Hepatocyte (in vitro differentiated cells): ENCODE results near the gene DACT1. TPM values are rescaled to one million over a fixed set of nuclear protein-coding genes. Genes with fewer than 3 reads are reported as not detected.

Experiments used
- DNase-seq: peaks from one replicate; pipeline ENCODE4 v3.0.0-alpha.2; 2016; ENCODE audit warnings: low spot score
- H2AFZ ChIP-seq: fragments of 200-600 bp; sonication (generic); 2 replicates; pipeline ENCODE4 v1.6.0; 2016; ENCODE audit warnings: antibody characterized with exemption, mild to moderate bottlenecking
- H3K27ac ChIP-seq: fragments of 200-600 bp; sonication (generic); 2 replicates; pipeline ENCODE4 v1.5.1; 2016; ENCODE audit warnings: mild to moderate bottlenecking
- H3K27me3 ChIP-seq: fragments of 200-600 bp; sonication (generic); 2 replicates; pipeline ENCODE4 v1.6.1; 2016
- H3K36me3 ChIP-seq: fragments of 200-600 bp; sonication (generic); replicated peaks from 2 replicates; pipeline ENCODE4 v1.5.1; 2016; ENCODE audit warnings: low read depth; ENCODE audit not compliant: insufficient read depth
- H3K4me1 ChIP-seq: fragments of 200-600 bp; sonication (generic); 2 replicates; pipeline ENCODE4 v1.5.1; 2016; ENCODE audit warnings: mild to moderate bottlenecking, moderate library complexity; ENCODE audit not compliant: insufficient read depth
- H3K4me2 ChIP-seq: fragments of 200-600 bp; sonication (generic); 2 replicates; pipeline ENCODE4 v1.6.0; 2016
- H3K4me3 ChIP-seq: fragments of 200-600 bp; sonication (generic); 2 replicates; pipeline ENCODE4 v1.5.1; 2016; ENCODE audit warnings: mild to moderate bottlenecking
- H3K79me2 ChIP-seq: fragments of 200-600 bp; sonication (generic); 2 replicates; pipeline ENCODE4 v1.6.0; 2017; ENCODE audit warnings: mild to moderate bottlenecking
- H3K9me2 ChIP-seq: fragments of 200-600 bp; sonication (generic); replicated peaks from 2 replicates; pipeline ENCODE4 v1.6.0; 2017; ENCODE audit warnings: mild to moderate bottlenecking; ENCODE audit not compliant: insufficient read depth
- H3K9me3 ChIP-seq: fragments of 200-600 bp; sonication (generic); 2 replicates; pipeline ENCODE4 v1.5.1; 2016; ENCODE audit warnings: low read depth, mild to moderate bottlenecking
- H4K20me1 ChIP-seq: fragments of 200-600 bp; sonication (generic); 2 replicates; pipeline ENCODE4 v1.6.0; 2016; ENCODE audit warnings: mild to moderate bottlenecking; ENCODE audit not compliant: insufficient read depth, poor library complexity, severe bottlenecking
- CTCF ChIP-seq: fragments of 200-600 bp; sonication (generic); IDR thresholded peaks from 2 replicates; pipeline ENCODE4 v1.5.1; 2016; ENCODE audit warnings: antibody characterized with exemption, mild to moderate bottlenecking; ENCODE audit not compliant: poor library complexity
- EZH2 ChIP-seq: fragments of 200-600 bp; sonication (generic); IDR thresholded peaks from 2 replicates; pipeline ENCODE4 v1.6.1; 2016; ENCODE audit warnings: antibody characterized with exemption, mild to moderate bottlenecking, borderline replicate concordance
- EZH2phosphoT487 ChIP-seq: fragments of 200-600 bp; sonication (generic); IDR thresholded peaks from one replicate; pipeline ENCODE4 v1.6.1; 2018; ENCODE audit warnings: antibody characterized with exemption, mild to moderate bottlenecking, low read depth, moderate library complexity; ENCODE audit not compliant: unreplicated experiment, severe bottlenecking
- WGBS: methylation state at CpG from one replicate; pipeline ENCODE4 v1.1.6; 2016; ENCODE audit warnings: low lambda C conversion rate; ENCODE audit errors: missing lambda C conversion rate; 5-methylcytosine and 5-hydroxymethylcytosine counted together
- polyA plus RNA-seq: library from polyadenylated mRNA; unstranded; fragments of >200 nt; fragmentation: Nextera tagmentation; extraction: Ambion mirVana; gene quantifications from 2 replicates; pipeline ENCODE4 v1.2.1, GENCODE V29; 2016
- total RNA-seq: library from RNA; depleted of rRNA; stranded (reverse); fragments of >200 nt; gene quantifications from 2 replicates; pipeline ENCODE4 v1.2.3, GENCODE V29; 2014

Gene DACT1
- total and polyA plus RNA-seq, 2 experiments from 2014 or later = 13.2 to 19.6 TPM

GRCh38 chr14:58656671-58657411 lies 19.1 kb downstream of the DACT1 start:
- Histone ChIP-seq H3K27me3 (no peaks in the 10 kb centered on the region), H3K4me1 (no peaks in the 10 kb centered on the region), H3K9me2 (no peaks in the 10 kb centered on the region), H2AFZ (no peak overlapping the region), H3K36me3 (no peaks in the 10 kb centered on the region), H4K20me1 (no peaks in the 10 kb centered on the region), H3K79me2 (no peaks in the 10 kb centered on the region), H3K4me2 (no peak overlapping the region), H3K4me3 (no peak overlapping the region), H3K27ac (no peak overlapping the region), H3K9me3 (no peaks in the 10 kb centered on the region)
- WGBS = 76% methylated on average over 3 of the region's 3 CpGs
- DNase-seq = no peak
- TF ChIP-seq EZH2 (no peak), CTCF (no peak), EZH2phosphoT487 (no peak)

GRCh38 chr14:58659061-58659460 lies 21.3 kb downstream of the DACT1 start:
- DNase-seq = no peak
- Histone ChIP-seq H3K9me3 (no peaks in the 10 kb centered on the region), H3K4me1 (peaks cover 12% of the 10 kb centered on the region), H4K20me1 (no peaks in the 10 kb centered on the region), H3K27me3 (no peaks in the 10 kb centered on the region), H3K9me2 (no peaks in the 10 kb centered on the region), H2AFZ (no peak overlapping the region), H3K36me3 (no peaks in the 10 kb centered on the region), H3K79me2 (no peaks in the 10 kb centered on the region), H3K4me3 (no peak overlapping the region), H3K27ac (no peak overlapping the region), H3K4me2 (no peak overlapping the region)
- TF ChIP-seq EZH2phosphoT487 (no peak), CTCF (no peak), EZH2 (no peak)
- WGBS = 97% methylated on average over 1 of the region's 1 CpG

- H3K9me2 ChIP-seq = no peaks in the 10 kb centered on the region
- H3K4me1 ChIP-seq = peaks cover 13% of the 10 kb centered on the region
- no peak overlapping the region for H3K27ac ChIP-seq
- TF ChIP-seq EZH2phosphoT487 (no peak), CTCF (no peak), EZH2 (no peak)
- no peaks in the 10 kb centered on the region for H3K9me3 ChIP-seq
- no peaks in the 10 kb centered on the region for H3K27me3 ChIP-seq
- no peak overlapping the region for H3K4me3 ChIP-seq
- no peaks in the 10 kb centered on the region for H4K20me1 ChIP-seq
- H3K4me2 ChIP-seq = no peak overlapping the region
- DNase-seq = no peak
- 92% methylated on average over 6 of the region's 6 CpGs for WGBS
- H2AFZ ChIP-seq = no peak overlapping the region
- no peaks in the 10 kb centered on the region for H3K79me2 ChIP-seq
- no peaks in the 10 kb centered on the region for H3K36me3 ChIP-seq
These were observed 22.1 kb downstream of the DACT1 start for GRCh38 chr14:58659846-58660245.
